T47D (cell line): Measurements from ENCODE around the gene OPA1.

Experiments
- DNase-seq, 2 experiments: peaks; one replicate each; pipeline versions ENCODE4 v3.0.0 to v3.0.0-alpha.2; 2011 to 2012; ENCODE audit warnings: low read depth in 1 of 2, low spot score in 1 of 2
- JUND ChIP-seq: IDR thresholded peaks from 2 replicates; pipeline ENCODE4 v1.6.1; 2012; ENCODE audit warnings: low read depth
- in situ Hi-C: cut with HindIII; loops from 2 replicates; pipeline ENCODE4 v1.10.0; 2016; ENCODE audit warnings: low sequenced_read_pairs, low pct_unique_long_range_greater_than_20kb

OPA1 gene

GRCh38 chr3:193665370-193665989 lies 72.5 kb downstream of the OPA1 start:
- in situ Hi-C loops, result no loop called here
- no peak for TF ChIP-seq JUND
- DNase-seq, result peak; percentile 34 to 72

GRCh38 chr3:193673845-193674244 lies 80.8 kb downstream of the OPA1 start:
- no peak for TF ChIP-seq JUND
- DNase-seq, result no peak
- in situ Hi-C loops, result no loop called here

- no peak for DNase-seq
- TF ChIP-seq JUND, result no peak
- in situ Hi-C loops, result no loop called here
Observed at GRCh38 chr3:193674714-193675113, 81.7 kb downstream of the OPA1 start.

- no peak for TF ChIP-seq JUND
- in situ Hi-C loops, result no loop called here
Observed at GRCh38 chr3:193677734-193678133, 84.7 kb downstream of the OPA1 start.

GRCh38 chr3:193680220-193680619 lies 87.2 kb downstream of the OPA1 start:
- no peak for TF ChIP-seq JUND
- DNase-seq, result no peak
- in situ Hi-C loops, result no loop called here

More at GRCh38 chr3:193677734-193678133, 84.7 kb downstream of the OPA1 start:
- no peak for DNase-seq

- no peak for TF ChIP-seq JUND
- DNase-seq, result no peak
Observed at GRCh38 chr3:193681631-193682030, 88.6 kb downstream of the OPA1 start.

GRCh38 chr3:193686665-193687483 lies 93.9 kb downstream of the OPA1 start:
- DNase-seq, result no peak
- TF ChIP-seq JUND, result no peak
- in situ Hi-C loops, result no loop called here

More at GRCh38 chr3:193681631-193682030, 88.6 kb downstream of the OPA1 start:
- in situ Hi-C loops, result no loop called here

GRCh38 chr3:193688834-193689714 lies 96.1 kb downstream of the OPA1 start:
- no peak for TF ChIP-seq JUND
- no peak for DNase-seq
- in situ Hi-C loops, result no loop called here

- in situ Hi-C loops, result no loop called here
- DNase-seq, result no peak
- no peak for TF ChIP-seq JUND
Observed at GRCh38 chr3:193693774-193694173, 100.8 kb downstream of the OPA1 start.

GRCh38 chr3:193701953-193702635 lies 109.1 kb downstream of the OPA1 start:
- in situ Hi-C loops, result no loop called here
- no peak for TF ChIP-seq JUND
- DNase-seq, result no peak

- TF ChIP-seq JUND, result no peak
- DNase-seq, result no peak
- in situ Hi-C loops, result no loop called here
Observed at GRCh38 chr3:193702967-193703366, 110.0 kb downstream of the OPA1 start.

- in situ Hi-C loops, result no loop called here
- no peak for DNase-seq
- TF ChIP-seq JUND, result no peak
Observed at GRCh38 chr3:193704431-193704830, 111.4 kb downstream of the OPA1 start.

GRCh38 chr3:193708270-193708669 lies 115.3 kb downstream of the OPA1 start:
- DNase-seq, result no peak
- TF ChIP-seq JUND, result no peak
- in situ Hi-C loops, result no loop called here
